Measurements from ENCODE around the gene VPS37D.
A peak's percentile ranks its signal among the peaks of the same experiment; 100 is the strongest.

Gene VPS37D

DNA sequence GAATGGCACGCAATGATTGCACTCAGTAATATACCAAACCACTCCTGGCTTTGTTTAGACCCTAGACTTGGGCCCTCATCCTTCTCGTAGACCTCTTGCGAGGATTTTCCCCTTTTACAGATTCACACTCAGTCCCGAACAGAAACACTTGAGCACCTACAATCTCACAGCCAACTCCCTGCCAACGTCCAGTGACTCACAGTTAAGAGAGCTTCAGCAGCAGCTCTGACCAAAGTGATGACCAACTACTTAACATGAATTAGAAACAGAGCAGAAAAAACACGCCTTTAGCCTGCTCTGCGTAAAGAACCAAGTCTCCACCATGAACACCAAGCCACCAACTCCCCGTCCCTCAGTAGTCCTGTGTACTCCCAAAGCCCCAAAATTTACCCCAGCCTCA lies 13.4 kb downstream of the VPS37D start:
- no peak for DNase-seq

GRCh38 chr7:73682745-73683055 lies 15.1 kb downstream of the VPS37D start:
- no peak for DNase-seq

DNA sequence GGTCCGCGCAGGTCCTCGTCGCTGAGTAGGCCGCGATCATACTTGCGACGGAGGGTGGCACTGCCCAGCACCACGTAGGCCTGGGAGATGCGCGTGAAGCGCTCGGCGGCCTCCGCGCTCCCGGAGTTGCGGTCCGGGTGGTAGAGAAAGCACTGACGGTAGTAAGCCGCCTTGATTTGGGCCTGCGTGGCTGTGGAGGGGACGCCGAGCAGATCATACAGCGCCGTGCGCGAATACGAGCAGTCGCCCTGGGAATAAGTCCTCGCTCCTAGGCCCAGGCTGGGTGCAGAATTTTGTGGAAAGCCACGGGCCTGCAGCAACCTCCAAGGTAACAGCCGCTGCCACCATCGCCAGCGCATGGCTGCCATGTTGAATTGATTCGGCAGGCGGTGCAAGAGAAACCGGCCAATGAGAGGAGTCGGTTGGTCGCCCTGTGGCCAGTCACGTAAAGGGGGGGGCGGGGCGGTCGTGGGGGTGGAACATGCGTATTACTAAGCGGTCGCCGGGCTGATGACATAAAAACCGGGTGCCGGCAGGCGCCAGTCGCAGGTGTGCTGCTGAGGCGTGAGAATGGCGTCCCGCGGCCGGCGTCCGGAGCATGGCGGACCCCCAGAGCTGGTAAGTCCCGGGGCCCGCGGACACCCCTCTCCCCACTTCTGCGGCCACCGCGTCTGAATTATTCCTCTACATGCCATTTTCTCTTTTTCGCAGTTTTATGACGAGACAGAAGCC lies 15.6 kb downstream of the VPS37D start, which contains the start of the genes BUD23 and DNAJC30:
BUD23 (plus strand) TSS at position 542 of the 732 bp plus-strand sequence; CDS start at position 571, 29 bp downstream.
DNAJC30 (minus strand) TSS at position 398 of the 732 bp plus-strand sequence; CDS start at position 368, 30 bp downstream.
- peak; percentile 95 for DNase-seq

- no peak for DNase-seq
Observed at GRCh38 chr7:73683788-73684693, 16.4 kb downstream of the VPS37D start.

- no peak for DNase-seq
Observed at GRCh38 chr7:73685311-73685710, 17.7 kb downstream of the VPS37D start.

GRCh38 chr7:73688288-73688687 lies 20.7 kb downstream of the VPS37D start:
- no peak for DNase-seq

DNA sequence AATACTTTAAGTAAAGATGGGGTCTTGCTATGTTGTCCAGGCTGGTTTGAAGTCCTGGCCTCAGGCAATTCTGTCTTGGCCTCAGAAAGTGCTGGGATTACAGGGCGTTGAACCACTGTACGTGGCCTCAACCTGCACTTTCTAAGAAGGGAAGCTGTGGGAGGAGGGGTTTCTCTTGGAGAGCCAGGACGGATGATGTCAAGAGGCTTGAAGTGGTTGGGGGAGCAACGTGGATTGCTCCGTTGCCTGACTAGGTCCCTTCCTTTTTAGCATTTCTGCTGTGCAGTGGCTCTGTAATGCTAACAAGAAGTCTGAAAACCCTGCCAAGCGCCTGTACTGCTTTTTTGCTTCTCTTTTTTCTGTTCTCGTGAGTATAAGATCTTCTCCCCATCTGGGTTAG lies 23.0 kb downstream of the VPS37D start:
- DNase-seq: no peak

- DNase-seq: no peak
Observed at GRCh38 chr7:73696372-73696771, 28.7 kb downstream of the VPS37D start.

- DNase-seq: no peak
Observed at GRCh38 chr7:73698410-73698809, 30.8 kb downstream of the VPS37D start.

GRCh38 chr7:73699370-73700068 lies 31.9 kb downstream of the VPS37D start:
- DNase-seq: no peak

GRCh38 chr7:73700069-73700423 lies 32.4 kb downstream of the VPS37D start:
- DNase-seq: no peak

DNA sequence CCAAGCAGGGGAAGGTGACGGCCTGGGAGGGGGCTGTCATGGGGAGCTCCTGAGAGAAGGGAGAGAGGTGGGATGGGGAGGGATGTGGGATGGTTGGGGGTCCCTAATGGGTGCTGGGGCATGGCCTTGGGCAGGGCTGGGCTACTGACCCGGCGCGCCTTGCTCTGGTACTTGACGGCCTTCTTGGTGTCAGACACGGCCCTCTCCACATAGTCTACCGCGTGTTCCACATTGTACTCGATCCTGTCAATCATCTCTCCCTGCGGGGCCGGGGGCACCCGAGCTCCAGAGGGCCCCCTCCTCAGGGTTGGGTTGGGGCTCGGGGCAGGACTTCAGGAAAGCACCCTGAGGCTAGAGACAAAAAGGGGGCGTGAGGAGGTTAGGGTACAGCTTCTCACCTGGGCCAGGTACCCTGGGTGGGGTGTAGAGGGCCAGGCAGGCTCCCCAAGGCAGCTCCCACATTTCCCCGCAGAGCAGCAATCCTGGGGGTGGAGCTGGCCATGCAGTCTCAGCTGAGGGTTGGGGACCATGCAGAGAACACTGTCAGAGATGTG lies 33.0 kb downstream of the VPS37D start:
- DNase-seq: no peak

- no peak for DNase-seq
Observed at GRCh38 chr7:73701357-73701995, 33.8 kb downstream of the VPS37D start.

- DNase-seq: no peak
Observed at GRCh38 chr7:73702226-73702625, 34.6 kb downstream of the VPS37D start.

DNA sequence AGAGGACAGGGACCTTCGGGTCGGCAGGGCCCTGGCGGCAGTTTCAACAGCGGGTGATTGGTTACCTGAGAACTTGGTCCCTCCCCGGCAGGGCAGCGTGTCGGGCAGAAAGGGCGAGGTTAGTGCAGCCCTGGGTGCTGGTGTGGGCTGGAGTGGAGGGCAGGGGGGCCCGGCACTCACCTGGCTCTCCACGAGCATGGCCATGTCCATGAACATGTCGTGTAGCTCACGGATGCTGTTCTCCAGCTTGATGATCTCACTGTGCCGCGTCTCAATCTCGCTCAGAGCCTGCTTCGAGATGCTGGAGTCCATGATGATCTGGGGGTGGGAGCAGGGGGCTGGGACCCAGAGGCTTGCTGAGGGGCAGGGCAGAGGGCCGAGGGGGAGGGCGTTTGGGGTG lies 35.0 kb downstream of the VPS37D start:
- DNase-seq: no peak

- DNase-seq: no peak
Observed at GRCh38 chr7:73703225-73703624, 35.6 kb downstream of the VPS37D start.

DNA sequence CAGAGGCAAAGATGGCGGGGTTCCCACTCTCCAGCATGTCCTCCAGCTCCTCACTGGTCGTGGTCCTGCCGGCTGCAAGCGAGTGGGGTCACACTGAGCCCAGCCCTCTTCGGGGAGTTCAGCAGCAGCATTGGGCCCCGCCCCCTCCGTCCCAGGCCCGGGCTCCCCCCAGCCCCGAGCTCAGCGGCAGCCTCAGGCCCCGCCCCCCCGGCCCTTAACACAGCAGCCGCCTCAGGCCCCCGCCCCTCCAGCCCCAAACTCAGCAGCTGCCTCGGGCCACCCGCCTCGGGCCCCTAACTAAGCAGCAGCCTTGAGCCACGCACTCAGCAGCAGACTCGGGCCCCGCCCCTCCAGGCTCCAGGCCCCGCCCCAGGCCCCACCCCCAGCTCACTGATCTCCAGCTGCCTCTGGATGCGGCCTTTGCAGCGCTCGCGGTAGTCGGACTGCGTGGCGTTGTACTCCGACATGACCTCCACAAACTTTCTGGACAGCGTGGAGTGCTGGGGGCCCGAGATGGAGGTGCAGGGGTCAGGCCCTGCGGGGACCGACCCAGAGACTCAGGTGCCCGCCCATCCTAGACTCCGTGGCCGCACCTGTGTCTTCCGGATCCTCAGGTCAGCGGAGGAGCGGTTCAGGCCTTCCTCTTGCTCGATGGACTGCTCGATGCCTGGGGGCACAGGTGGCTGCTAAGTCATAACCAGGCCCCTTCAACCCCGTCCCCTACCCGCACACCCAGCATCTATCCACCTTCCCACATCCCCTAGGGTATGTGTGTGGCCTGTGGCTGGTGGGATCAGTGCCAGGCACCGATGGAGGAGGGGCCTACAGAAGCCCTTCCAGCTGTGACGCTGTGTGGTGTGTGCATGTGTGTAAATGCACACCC lies 36.4 kb downstream of the VPS37D start:
- no peak for DNase-seq

GRCh38 chr7:73704640-73705550 lies 37.3 kb downstream of the VPS37D start:
- no peak for DNase-seq

- no peak for DNase-seq
Observed at GRCh38 chr7:73705551-73705920, 37.9 kb downstream of the VPS37D start.

Measured in NCI-H1930 (cell line).